Stimulated activated naive CD4-positive, alpha-beta T cell (primary cell): Measurements from ENCODE around the gene SMIM10L1.

Source experiments
- DNase-seq, 6 experiments: peaks; one replicate each; lab custom pipeline; 2025; lab: John Stamatoyannopoulos, UW

The SMIM10L1 gene

GRCh38 chr12:11171145-11171968 is at the start of gene SMIM10L1:
SMIM10L1 (plus strand) TSS chr12:11171194; CDS start chr12:11171357, 163 bp downstream.
- DNase-seq: peak; percentile 74 to 92 (median 80)

DNA sequence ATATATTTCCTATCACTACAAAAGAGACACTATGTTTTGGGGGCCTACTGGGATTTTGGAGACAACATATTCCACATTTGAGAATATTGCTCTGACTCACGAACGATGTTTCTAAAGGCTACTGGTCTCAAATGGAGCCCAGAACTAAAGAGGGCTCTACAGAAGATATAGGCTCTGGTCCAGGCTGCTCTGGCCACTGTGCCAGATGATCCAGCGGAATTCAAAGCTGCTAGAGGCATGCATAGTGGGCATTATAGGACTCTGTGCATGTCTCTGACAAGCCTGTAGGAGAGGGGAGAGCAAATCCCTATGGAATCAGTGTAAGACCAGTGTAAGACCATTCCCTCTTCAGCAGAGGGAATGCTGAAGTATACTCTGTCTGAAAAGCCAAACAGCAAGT is 40.6 kb upstream of the SMIM10L1 start:
- no peak for DNase-seq

GRCh38 chr12:11130999-11131398 is 40.0 kb upstream of the SMIM10L1 start:
- no peak for DNase-seq

DNA sequence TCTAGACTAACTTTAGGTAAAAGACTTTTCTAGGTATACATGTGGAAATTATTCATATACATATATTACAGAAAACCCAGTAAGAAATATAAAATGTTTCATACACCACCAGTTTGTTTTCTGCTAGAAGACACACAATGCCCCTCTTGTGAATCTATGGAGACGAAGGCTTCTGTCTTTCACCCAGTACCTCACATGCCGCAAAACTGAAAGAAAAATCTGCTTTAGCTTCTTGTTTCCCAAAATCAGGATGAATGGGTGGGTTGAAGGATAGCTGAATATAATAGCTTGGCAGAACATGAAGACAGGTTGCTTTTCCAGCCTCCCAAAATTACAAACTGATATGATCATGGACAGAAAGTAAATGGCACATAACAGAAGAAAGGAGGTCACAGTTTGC is 37.8 kb upstream of the SMIM10L1 start:
- DNase-seq: no peak

GRCh38 chr12:11133816-11134215 is 37.2 kb upstream of the SMIM10L1 start:
- DNase-seq: no peak

DNA sequence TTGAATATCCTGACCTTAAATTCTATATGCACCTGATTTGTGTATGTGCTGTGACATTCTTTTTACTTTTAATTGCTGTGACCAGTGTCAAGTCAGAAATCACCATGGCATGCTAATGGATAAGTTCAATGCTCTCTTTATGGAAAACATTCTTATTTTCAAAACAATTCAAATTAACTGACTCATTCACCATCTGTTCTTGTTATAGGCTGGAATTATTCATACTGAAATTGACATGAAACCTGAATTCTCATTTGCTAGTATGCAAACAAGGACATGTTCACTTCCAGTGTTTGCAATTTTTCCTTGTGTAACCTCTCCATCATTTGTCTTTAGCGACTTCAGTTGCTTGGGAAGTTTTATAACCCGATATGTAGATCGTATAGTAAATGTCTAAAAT is 36.7 kb upstream of the SMIM10L1 start, which contains the start of gene TAS2R30:
Gene TAS2R30, minus strand, starts transcription at position 340 of the 400 bp plus-strand sequence. CDS start 400 bp downstream, outside the sequence.
- no peak for DNase-seq

DNA sequence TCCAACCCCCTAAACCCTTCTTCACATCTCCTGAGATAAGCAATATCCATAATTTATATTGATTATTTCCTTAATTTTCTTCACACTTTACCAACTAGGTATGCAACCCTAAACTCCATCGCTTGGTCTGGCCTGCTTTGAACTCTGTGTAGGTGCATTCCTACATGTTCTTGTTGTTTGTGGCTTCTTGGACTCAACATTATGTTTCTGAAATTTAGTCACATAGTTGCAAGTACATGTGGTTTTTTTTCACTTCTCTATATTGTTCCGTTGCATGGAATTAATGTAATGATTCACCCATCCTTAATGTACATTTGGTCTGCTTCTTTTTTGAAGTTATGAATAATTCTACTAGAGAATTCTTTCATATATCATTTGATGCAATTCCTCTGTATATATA is 34.9 kb upstream of the SMIM10L1 start:
- no peak for DNase-seq

DNA sequence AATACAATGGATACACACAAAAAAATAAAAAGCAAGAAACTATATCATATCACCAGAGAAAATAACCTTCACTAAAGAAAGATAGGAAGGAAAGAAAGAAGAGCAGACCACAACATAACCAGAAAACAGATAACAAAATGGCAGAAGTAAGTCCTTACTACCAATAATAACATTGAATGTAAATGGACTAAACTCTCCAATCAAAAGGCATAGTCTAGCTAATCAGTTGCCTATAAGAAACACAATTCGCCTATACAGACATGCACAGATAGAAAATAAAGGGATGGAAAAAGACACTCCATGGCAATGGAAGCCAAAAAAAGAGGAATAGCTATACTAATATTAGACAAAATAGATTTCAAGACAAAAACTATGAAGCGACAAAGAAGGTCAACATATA is 27.6 kb upstream of the SMIM10L1 start:
- DNase-seq: no peak

DNA sequence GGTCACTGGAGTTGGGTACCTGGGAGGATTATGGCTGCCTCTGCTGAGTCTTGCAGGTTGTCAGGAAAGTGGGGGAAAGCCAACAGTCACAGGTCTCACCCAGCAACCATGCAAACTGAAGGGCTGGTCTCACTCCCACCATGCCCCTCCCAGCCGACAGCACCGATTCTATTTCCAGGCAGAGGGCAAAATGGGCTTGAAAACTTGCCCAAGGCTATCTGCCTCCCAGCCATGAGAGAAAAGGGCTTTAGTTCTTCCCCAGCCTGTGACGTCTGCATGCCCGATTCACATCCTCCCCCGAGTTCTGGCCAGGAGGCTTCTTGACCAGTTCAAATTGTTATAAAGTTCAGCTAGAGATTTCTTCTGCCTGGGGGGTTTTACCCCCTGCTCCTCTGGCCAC is 26.7 kb upstream of the SMIM10L1 start:
- DNase-seq: no peak

DNA sequence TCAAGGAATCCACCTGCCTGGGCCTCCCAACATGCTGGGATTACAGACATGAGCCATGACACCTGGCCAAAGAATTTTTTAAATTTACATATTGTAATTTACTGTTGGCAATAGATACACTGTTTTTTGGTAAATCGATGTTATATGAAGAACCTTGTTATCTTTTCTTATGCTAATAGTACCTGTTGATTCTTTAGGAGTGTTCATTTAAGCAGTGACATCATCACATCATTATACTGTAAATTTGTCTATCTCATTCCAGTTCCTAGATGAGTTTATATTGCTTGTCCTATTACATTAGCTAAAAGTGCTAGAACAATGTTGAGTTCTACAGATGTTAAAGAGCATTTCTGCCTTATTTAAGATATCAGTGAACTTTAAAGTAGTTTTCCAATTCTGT is 23.6 kb upstream of the SMIM10L1 start:
- no peak for DNase-seq

GRCh38 chr12:11150832-11151231 is 20.2 kb upstream of the SMIM10L1 start:
- DNase-seq: no peak

DNA sequence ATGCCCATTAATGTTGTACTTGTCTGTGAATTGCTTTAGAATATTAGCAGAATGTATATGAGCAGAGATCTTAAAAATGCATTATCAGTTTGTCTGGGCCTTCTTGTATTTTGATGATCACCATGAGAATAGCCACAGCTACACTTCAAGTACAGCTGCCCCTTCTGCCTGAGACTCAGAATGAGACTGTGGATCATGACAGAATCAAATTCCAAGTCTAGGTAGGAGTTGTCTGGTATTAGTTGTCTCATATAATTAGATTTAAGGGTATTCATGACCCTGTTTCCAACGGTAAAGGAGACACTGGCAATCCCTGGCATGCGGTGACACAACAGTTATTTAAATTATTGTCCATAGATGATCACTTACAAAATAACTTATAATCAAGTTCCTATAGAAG is 18.3 kb upstream of the SMIM10L1 start:
- DNase-seq: no peak

DNA sequence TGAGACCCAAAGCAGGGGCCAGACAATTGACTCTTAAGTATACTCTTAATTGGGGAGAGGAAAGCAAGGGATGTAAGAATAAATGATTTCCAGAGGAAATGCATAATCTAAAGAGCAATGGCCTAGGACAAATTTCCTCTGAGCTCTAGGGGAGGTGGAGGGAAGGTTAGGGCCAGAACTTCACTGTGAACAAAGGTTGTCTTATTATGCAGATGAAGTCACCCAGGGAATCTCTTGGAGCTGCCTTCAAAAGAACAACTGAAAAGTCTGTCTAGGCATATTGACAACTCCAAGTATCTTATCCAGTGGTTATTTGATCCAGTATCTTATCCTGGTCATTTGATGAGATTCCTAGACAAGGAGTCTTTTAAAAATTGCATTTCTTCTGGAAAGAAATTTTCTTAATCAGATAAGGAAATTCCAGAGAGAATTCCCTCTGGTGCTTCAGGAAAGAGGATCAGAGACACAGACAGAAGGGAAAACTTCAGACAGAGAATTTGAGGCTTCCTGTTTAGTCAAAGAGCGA is 16.5 kb upstream of the SMIM10L1 start:
- DNase-seq: no peak

DNA sequence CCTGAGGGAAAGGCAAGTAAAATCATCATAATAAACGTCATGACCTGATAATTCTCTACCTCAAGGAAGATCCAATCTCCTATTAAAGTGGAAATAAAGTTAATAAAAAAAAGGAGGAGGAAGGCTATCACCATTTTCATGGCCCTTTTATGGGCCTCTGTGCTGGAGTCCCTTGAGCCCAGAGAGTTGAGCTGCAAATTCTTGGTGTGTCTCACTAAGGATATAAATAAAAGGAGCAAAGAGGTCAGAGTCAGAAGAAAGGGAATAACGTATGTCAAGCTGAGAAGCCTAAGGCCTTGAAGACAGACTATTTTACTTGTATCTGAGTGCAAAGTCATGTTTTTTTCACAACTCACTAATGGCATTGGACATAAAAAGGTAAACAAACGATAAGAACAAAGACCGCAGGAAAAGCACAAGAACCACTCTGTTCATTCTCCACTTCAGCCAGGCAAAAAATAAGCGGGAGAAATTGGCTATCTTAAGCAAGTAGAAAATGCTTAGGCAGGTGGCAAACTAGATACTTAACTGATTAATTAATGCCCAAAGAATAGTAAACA is 12.0 kb upstream of the SMIM10L1 start:
- no peak for DNase-seq

DNA sequence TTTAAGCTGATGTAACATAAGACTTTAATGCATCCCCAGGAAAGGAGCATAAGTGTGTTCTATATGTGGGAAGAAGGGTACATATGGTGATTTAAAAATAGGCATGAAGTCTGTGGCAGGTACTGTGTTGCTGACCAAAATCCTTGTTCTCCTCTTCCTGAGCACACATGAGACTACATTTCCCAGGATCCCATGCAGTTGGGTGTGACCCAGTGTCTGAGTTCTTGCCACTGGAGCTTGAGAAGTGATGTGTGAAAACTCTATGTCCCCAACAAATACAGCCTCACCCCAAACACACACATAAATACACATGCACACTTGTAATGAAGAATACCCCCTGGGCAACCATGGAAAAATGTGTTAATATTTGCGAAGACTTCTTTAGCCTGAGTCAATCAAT is 8.5 kb upstream of the SMIM10L1 start:
- DNase-seq: no peak

- DNase-seq: no peak
These were observed 6.6 kb upstream of the SMIM10L1 start for GRCh38 chr12:11164384-11164783.

GRCh38 chr12:11166300-11166699 is 4.7 kb upstream of the SMIM10L1 start:
- no peak for DNase-seq

GRCh38 chr12:11170810-11171144 is 217 bp upstream of the SMIM10L1 start:
- no peak for DNase-seq

- peak in 1 of 6 experiments; percentile 35 for DNase-seq
These were observed 1.1 kb downstream of the SMIM10L1 start for GRCh38 chr12:11171969-11172675.

GRCh38 chr12:11174022-11174421 is 3.0 kb downstream of the SMIM10L1 start:
- no peak for DNase-seq

DNA sequence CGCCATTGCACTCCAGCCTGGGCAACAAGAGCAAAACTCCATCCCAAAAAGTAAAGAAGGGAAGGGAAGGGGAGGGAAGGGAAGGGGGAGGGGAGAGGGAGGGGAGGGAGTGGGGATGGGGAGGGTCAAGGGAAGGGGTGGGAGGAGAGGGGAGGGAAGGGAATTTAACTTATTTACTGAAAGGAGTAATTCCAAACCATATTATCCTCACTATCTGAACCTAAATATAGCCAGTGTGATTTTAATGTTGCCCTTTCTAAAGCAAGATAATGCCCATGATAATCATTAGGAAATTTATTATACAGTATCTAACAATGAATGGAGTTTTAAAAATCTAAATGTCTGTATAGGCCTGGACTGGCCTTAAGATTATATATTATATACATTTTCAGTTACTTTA is 7.3 kb downstream of the SMIM10L1 start:
- DNase-seq: no peak

DNA sequence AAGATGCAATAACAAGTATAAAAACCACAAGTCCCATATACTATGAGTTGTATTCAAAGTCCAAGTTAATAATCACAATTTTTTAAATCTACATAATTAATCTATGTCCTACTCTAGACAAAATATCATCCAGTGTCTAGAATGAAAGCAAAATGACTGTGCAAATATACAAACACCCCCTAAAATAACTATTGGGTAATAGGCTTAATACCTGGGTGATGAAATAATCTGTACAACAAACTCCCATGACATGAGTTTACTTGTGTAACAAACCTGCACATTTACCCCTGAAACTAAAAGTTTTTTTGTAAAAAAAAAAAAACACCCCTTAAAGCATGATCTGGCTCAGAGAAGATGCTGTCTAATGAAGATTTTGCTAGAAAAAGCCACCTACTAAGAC is 11.5 kb downstream of the SMIM10L1 start:
- DNase-seq: no peak

- DNase-seq: no peak
These were observed 12.0 kb downstream of the SMIM10L1 start for GRCh38 chr12:11183011-11183410.
